ENCODE results near the gene KCNQ1OT1.

DNA sequence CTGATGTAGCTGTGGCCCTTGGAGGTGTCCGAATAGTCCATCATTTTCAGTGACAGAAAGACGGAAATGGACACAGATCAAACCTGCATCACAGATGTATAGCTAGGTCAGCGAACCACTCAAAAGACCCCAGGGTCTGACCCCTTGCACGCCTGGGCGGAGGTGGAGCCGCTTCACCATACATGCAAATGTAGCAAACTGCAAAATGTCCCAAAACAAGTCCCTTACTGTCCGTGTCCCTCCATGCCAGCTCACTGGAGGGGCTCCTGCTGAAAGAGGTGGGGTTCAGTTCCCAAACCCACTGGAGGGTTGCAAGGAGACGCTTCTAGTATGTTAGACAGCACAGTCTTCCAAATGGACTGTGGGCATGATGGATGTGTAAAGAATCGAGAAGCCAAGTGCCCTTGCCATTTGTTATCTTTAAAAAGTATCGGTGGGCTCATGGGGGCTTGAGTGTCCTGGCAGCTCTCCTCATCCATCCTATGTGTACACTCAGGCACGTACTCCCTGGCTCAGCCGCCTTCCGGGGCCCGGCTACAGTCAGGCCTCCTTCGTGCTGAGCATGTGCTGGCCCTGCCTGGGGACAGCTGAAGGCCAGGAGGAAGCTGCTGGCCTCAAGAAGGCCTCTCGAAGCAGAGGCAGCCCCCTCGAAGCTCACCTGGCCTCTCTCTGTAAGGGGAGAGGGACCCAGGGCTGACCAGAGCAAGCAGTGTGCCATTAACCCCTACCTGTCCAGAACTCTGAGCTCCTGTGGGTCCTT, 20.2 kb upstream of the KCNQ1OT1 start:
- TF ChIP-seq, protein P1, sequence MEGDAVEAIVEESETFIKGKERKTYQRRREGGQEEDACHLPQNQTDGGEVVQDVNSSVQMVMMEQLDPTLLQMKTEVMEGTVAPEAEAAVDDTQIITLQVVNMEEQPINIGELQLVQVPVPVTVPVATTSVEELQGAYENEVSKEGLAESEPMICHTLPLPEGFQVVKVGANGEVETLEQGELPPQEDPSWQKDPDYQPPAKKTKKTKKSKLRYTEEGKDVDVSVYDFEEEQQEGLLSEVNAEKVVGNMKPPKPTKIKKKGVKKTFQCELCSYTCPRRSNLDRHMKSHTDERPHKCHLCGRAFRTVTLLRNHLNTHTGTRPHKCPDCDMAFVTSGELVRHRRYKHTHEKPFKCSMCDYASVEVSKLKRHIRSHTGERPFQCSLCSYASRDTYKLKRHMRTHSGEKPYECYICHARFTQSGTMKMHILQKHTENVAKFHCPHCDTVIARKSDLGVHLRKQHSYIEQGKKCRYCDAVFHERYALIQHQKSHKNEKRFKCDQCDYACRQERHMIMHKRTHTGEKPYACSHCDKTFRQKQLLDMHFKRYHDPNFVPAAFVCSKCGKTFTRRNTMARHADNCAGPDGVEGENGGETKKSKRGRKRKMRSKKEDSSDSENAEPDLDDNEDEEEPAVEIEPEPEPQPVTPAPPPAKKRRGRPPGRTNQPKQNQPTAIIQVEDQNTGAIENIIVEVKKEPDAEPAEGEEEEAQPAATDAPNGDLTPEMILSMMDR (conservative IDR thresholded peaks at IDR 0.05; ENCODE audit: low read depth, low read length), result no peak
- TF ChIP-seq NFE2L2 (IDR thresholded peaks at IDR 0.05; ENCODE audit: low read depth, low read length), result no peak
- no peak for TF ChIP-seq POLR2A (IDR thresholded peaks at IDR 0.05; ENCODE audit: low read depth, low read length)
- TF ChIP-seq, protein P2, sequence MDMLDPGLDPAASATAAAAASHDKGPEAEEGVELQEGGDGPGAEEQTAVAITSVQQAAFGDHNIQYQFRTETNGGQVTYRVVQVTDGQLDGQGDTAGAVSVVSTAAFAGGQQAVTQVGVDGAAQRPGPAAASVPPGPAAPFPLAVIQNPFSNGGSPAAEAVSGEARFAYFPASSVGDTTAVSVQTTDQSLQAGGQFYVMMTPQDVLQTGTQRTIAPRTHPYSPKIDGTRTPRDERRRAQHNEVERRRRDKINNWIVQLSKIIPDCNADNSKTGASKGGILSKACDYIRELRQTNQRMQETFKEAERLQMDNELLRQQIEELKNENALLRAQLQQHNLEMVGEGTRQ (IDR thresholded peaks at IDR 0.05; ENCODE audit: low read depth, low read length), result no peak
- TF ChIP-seq FOS (IDR thresholded peaks at IDR 0.05; ENCODE audit: low read depth, low read length), result no peak
- no peak for TF ChIP-seq RAD21 (IDR thresholded peaks at IDR 0.05; ENCODE audit: low read length)
- no peak for TF ChIP-seq RCOR1 (IDR thresholded peaks at IDR 0.05; ENCODE audit: insufficient replicate concordance, low read length)
- TF ChIP-seq RFX5 (IDR thresholded peaks at IDR 0.05; ENCODE audit: low read depth, low read length), result no peak
- TF ChIP-seq CEBPB (IDR thresholded peaks at IDR 0.05; ENCODE audit: low read depth, low read length), result no peak
- no peak for TF ChIP-seq MAFK (IDR thresholded peaks at IDR 0.05; ENCODE audit: low read depth, low read length)
- TF ChIP-seq, protein P3, sequence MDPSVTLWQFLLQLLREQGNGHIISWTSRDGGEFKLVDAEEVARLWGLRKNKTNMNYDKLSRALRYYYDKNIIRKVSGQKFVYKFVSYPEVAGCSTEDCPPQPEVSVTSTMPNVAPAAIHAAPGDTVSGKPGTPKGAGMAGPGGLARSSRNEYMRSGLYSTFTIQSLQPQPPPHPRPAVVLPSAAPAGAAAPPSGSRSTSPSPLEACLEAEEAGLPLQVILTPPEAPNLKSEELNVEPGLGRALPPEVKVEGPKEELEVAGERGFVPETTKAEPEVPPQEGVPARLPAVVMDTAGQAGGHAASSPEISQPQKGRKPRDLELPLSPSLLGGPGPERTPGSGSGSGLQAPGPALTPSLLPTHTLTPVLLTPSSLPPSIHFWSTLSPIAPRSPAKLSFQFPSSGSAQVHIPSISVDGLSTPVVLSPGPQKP (IDR thresholded peaks at IDR 0.05; ENCODE audit: borderline replicate concordance, low read depth, low read length), result no peak
- TF ChIP-seq MXI1 (IDR thresholded peaks at IDR 0.05; ENCODE audit: borderline replicate concordance, low read depth, low read length), result no peak
- no peak for TF ChIP-seq CHD1 (IDR thresholded peaks at IDR 0.05; ENCODE audit: low read depth, low read length)
